Fibroblast of the aortic adventitia (primary cell): Measurements from ENCODE around the gene ZMYND8. TPM values are rescaled to one million over a fixed set of nuclear protein-coding genes. Genes with fewer than 3 reads are reported as not detected.

Experiments used
- DNase-seq: peaks from one replicate; pipeline ENCODE4 v3.0.0-alpha.2; 2010; ENCODE audit warnings: low read depth
- H3K4me3 ChIP-seq: 2 replicates; pipeline ENCODE4 v1.5.1; 2011; ENCODE audit warnings: low read depth, mild to moderate bottlenecking, control low read depth, low read length, moderate library complexity
- CTCF ChIP-seq: IDR thresholded peaks from 2 replicates; pipeline ENCODE4 v1.5.1; 2011; ENCODE audit warnings: mild to moderate bottlenecking, low read length, control low read depth, inconsistent platforms; ENCODE audit not compliant: insufficient read depth
- total RNA-seq: library from RNA; depleted of rRNA; stranded (reverse); fragments of >200 nt; gene quantifications from 2 replicates; pipeline ENCODE4 v1.2.3, GENCODE V29; 2012; ENCODE audit warnings: low replicate concordance

Gene ZMYND8
- total RNA-seq, 1 donor, result 24.0 TPM

GRCh38 chr20:47227119-47227518 is 129.4 kb downstream of the ZMYND8 start:
- no peak overlapping the region for H3K4me3 ChIP-seq
- no peak for TF ChIP-seq CTCF
- DNase-seq, result no peak

GRCh38 chr20:47225458-47225857 is 131.0 kb downstream of the ZMYND8 start:
- no peak for TF ChIP-seq CTCF
- no peak for DNase-seq
- H3K4me3 ChIP-seq, result no peak overlapping the region

- no peak overlapping the region for H3K4me3 ChIP-seq
- DNase-seq, result no peak
- no peak for TF ChIP-seq CTCF
Observed at GRCh38 chr20:47224857-47225256, 131.6 kb downstream of the ZMYND8 start.

DNA sequence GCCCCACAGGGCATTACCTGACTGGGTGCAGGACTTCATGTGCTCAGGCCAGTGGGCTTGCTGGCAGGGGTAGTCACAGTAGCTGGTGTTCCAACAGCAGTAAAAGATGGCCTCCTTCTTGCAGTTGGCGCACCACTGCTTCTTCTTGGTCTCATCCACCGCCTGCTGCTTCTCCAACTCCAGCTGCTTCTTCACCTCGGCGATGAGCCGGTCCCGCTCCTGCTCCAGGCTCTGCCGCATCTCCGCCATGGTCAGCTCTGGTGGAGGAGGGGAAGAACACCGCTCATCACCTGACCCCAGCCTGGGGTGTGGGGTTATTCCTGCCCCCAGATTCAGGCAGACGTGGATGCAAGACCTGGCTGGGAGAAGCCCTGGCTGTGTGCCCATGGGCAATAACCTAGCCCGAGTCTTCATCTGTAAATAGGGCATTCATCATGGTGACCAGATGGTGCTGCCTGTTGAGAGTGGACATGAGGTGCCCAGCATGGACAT is 132.2 kb downstream of the ZMYND8 start:
- DNase-seq, result no peak
- H3K4me3 ChIP-seq, result no peak overlapping the region
- no peak for TF ChIP-seq CTCF

GRCh38 chr20:47223896-47224295 is 132.6 kb downstream of the ZMYND8 start:
- TF ChIP-seq CTCF, result no peak
- no peak overlapping the region for H3K4me3 ChIP-seq
- no peak for DNase-seq

GRCh38 chr20:47222468-47223119 is 133.9 kb downstream of the ZMYND8 start:
- no peak for DNase-seq
- H3K4me3 ChIP-seq, result no peak overlapping the region
- no peak for TF ChIP-seq CTCF
